Activated T-helper 1 cell treated with Interleukin-2 at 50 U/mL for 16 hours (primary cell): ENCODE results near the gene BMPER.

Experiments used
- DNase-seq: peaks from one replicate; pipeline ENCODE4 v3.0.0-alpha.2; 2020; ENCODE audit warnings: low read depth

BMPER gene

GRCh38 chr7:33905389-33906032 is at the start of gene BMPER:
BMPER (plus strand) TSS chr7:33905539; CDS start chr7:33905614, 75 bp downstream.
- no peak for DNase-seq

- DNase-seq = no peak
Observed at GRCh38 chr7:33861947-33862346, 43.4 kb upstream of the BMPER start.

GRCh38 chr7:33862946-33863814 is 42.2 kb upstream of the BMPER start:
- no peak for DNase-seq

GRCh38 chr7:33868166-33868565 is 37.2 kb upstream of the BMPER start:
- DNase-seq = no peak

GRCh38 chr7:33869176-33869575 is 36.2 kb upstream of the BMPER start:
- no peak for DNase-seq

GRCh38 chr7:33870120-33870519 is 35.2 kb upstream of the BMPER start:
- DNase-seq = no peak

GRCh38 chr7:33872870-33873269 is 32.5 kb upstream of the BMPER start:
- DNase-seq = no peak

GRCh38 chr7:33873518-33873917 is 31.8 kb upstream of the BMPER start:
- no peak for DNase-seq

- DNase-seq = no peak
Observed at GRCh38 chr7:33873981-33874750, 31.2 kb upstream of the BMPER start.

- no peak for DNase-seq
Observed at GRCh38 chr7:33874943-33875342, 30.4 kb upstream of the BMPER start.

GRCh38 chr7:33876596-33877274 is 28.6 kb upstream of the BMPER start:
- DNase-seq = no peak

GRCh38 chr7:33880787-33881186 is 24.6 kb upstream of the BMPER start:
- no peak for DNase-seq

GRCh38 chr7:33881316-33881715 is 24.0 kb upstream of the BMPER start:
- DNase-seq = no peak

- no peak for DNase-seq
Observed at GRCh38 chr7:33882040-33882837, 23.1 kb upstream of the BMPER start.

GRCh38 chr7:33882950-33883670 is 22.2 kb upstream of the BMPER start:
- no peak for DNase-seq

- no peak for DNase-seq
Observed at GRCh38 chr7:33883671-33883965, 21.7 kb upstream of the BMPER start.

- DNase-seq = no peak
Observed at GRCh38 chr7:33885290-33886148, 19.8 kb upstream of the BMPER start.

- DNase-seq = no peak
Observed at GRCh38 chr7:33886149-33886623, 19.2 kb upstream of the BMPER start.

- no peak for DNase-seq
Observed at GRCh38 chr7:33887266-33887975, 17.9 kb upstream of the BMPER start.
